Liver (tissue), 9 donors: ENCODE data around the gene DOK1. TPM values are rescaled to one million over a fixed set of nuclear protein-coding genes. Genes with fewer than 3 reads are reported as not detected.

Experiments used
- DNase-seq: peaks from one replicate; pipeline ENCODE4 v3.0.0-alpha.2; 2017; ENCODE audit warnings: low spot score
- H3K27ac ChIP-seq, 2 donors: one replicate each; pipeline ENCODE4 v1.7.0; 2013; ENCODE audit warnings: inconsistent platforms in 2 of 2, low read length in 2 of 2, control low read depth in 1 of 2, low read depth in 1 of 2, mild to moderate bottlenecking in 1 of 2
- H3K27me3 ChIP-seq, 4 donors: one replicate each; pipeline versions ENCODE4 v1.6.1 to v1.7.0; 2013; ENCODE audit warnings: low read length in 3 of 4, inconsistent platforms in 1 of 4, mild to moderate bottlenecking in 1 of 4, moderate library complexity in 1 of 4; ENCODE audit not compliant: control insufficient read depth in 4 of 4, insufficient read depth in 4 of 4
- H3K36me3 ChIP-seq, 4 donors: one replicate each; pipeline versions ENCODE4 v1.6.1 to v1.7.0; 2013; ENCODE audit warnings: low read length in 3 of 4, mild to moderate bottlenecking in 3 of 4, low read depth in 1 of 4, moderate library complexity in 1 of 4; ENCODE audit not compliant: control insufficient read depth in 4 of 4, insufficient read depth in 3 of 4
- H3K4me1 ChIP-seq, 4 donors: one replicate each; pipeline versions ENCODE4 v1.6.1 to v1.7.0; 2013; ENCODE audit warnings: low read length in 3 of 4, mild to moderate bottlenecking in 3 of 4, moderate library complexity in 1 of 4; ENCODE audit not compliant: control insufficient read depth in 4 of 4, insufficient read depth in 4 of 4
- H3K4me3 ChIP-seq, 3 donors: one replicate each; pipeline versions ENCODE4 v1.6.1 to v1.7.0; 2013; ENCODE audit warnings: low read length in 3 of 3, control low read depth in 1 of 3, low read depth in 1 of 3, mild to moderate bottlenecking in 1 of 3
- H3K9ac ChIP-seq, 2 donors: one replicate each; pipeline ENCODE4 v1.7.0; 2013; ENCODE audit warnings: low read length in 2 of 2, mild to moderate bottlenecking in 2 of 2, moderate library complexity in 2 of 2, control low read depth in 1 of 2, low read depth in 1 of 2
- H3K9me3 ChIP-seq, 4 donors: one replicate each; pipeline versions ENCODE4 v1.6.1 to v1.7.0; 2013; ENCODE audit warnings: low read length in 3 of 4; ENCODE audit not compliant: control insufficient read depth in 4 of 4
- ATF3 ChIP-seq: IDR thresholded peaks from 2 replicates; pipeline ENCODE4 v1.6.1; 2016; ENCODE audit warnings: antibody characterized with exemption
- FOXA1 ChIP-seq: IDR thresholded peaks from 2 replicates; pipeline ENCODE4 v1.6.1; 2016; ENCODE audit warnings: antibody characterized with exemption
- FOXA2 ChIP-seq: IDR thresholded peaks from 2 replicates; pipeline ENCODE4 v1.6.1; 2016; ENCODE audit warnings: antibody characterized with exemption
- GABPA ChIP-seq, 2 donors: IDR thresholded peaks in 1 of 2; conservative IDR thresholded peaks in 1 of 2; 2 replicates each; pipeline ENCODE4 v1.6.1; 2016; ENCODE audit warnings: antibody characterized with exemption in 2 of 2, mild to moderate bottlenecking in 1 of 2, moderate library complexity in 1 of 2
- HNF4A ChIP-seq, 2 donors: conservative IDR thresholded peaks; 2 replicates each; pipeline ENCODE4 v1.6.1; 2016; ENCODE audit warnings: antibody characterized with exemption in 2 of 2, mild to moderate bottlenecking in 2 of 2
- JUND ChIP-seq, 2 donors: IDR thresholded peaks; 2 replicates each; pipeline ENCODE4 v1.6.1; 2016; ENCODE audit warnings: antibody characterized with exemption in 2 of 2
- MAX ChIP-seq: IDR thresholded peaks from 2 replicates; pipeline ENCODE4 v1.6.1; 2016; ENCODE audit warnings: antibody characterized with exemption
- SP1 ChIP-seq: IDR thresholded peaks from 2 replicates; pipeline ENCODE4 v1.6.1; 2018; ENCODE audit warnings: antibody characterized with exemption, mild to moderate bottlenecking
- TAF1 ChIP-seq: conservative IDR thresholded peaks from 2 replicates; pipeline ENCODE4 v1.6.1; 2016; ENCODE audit warnings: antibody characterized with exemption, mild to moderate bottlenecking
- ZBTB33 ChIP-seq: IDR thresholded peaks from 2 replicates; pipeline ENCODE4 v1.6.1; 2016; ENCODE audit warnings: antibody characterized with exemption
- WGBS: extraction: QIAGEN DNeasy Blood & Tissue Kit; methylation state at CpG from one replicate; pipeline ENCODE4 v1.1.7; 2013; 5-methylcytosine and 5-hydroxymethylcytosine counted together
- polyA plus RNA-seq, 2 donors: library from polyadenylated mRNA; stranded (reverse) in 1 of 2; unstranded in 1 of 2; fragments of 200-250 nt in 1 of 2; fragments of >200 nt in 1 of 2; fragmentation: Nextera tagmentation in 1 of 2; extraction: Ambion mirVana in 1 of 2; gene quantifications; one replicate each; pipeline versions ENCODE4 v1.2.1 to v1.2.3, GENCODE V29; 2013 to 2015
- total RNA-seq, 2 donors: library from RNA; depleted of rRNA; stranded (reverse); fragments of >200 nt; gene quantifications; one replicate each; pipeline ENCODE4 v1.2.3, GENCODE V29; 2014
- donor health status: healthy.
- donor health status: healthy.
- donor health status: healthy.
- donor health status: healthy.
- donor health status: healthy.

Gene DOK1
- total and polyA plus RNA-seq, 4 donors, result 2.0 to 8.6 (median 4.1) TPM

- no peaks in the 10 kb centered on the region for H3K27me3 ChIP-seq
- 75% methylated on average over 7 of the region's 7 CpGs for WGBS
- TF ChIP-seq HNF4A (conservative IDR thresholded peaks at IDR 0.05) (no peak), JUND (IDR thresholded peaks at IDR 0.05) (no peak), GABPA (IDR thresholded peaks at IDR 0.05 in 1 of 2, conservative IDR thresholded peaks at IDR 0.05 in 1 of 2) (no peak), MAX (no peak), FOXA1 (no peak), TAF1 (no peak)
- H3K27ac ChIP-seq, result no peak overlapping the region
- H3K4me1 ChIP-seq, result peaks cover 5 to 19% (median 12%) of the 10 kb centered on the region in 4 donors
- DNase-seq, result no peak
- H3K36me3 ChIP-seq, result no peaks in the 10 kb centered on the region
- H3K9me3 ChIP-seq, result no peaks in the 10 kb centered on the region
- H3K4me3 ChIP-seq, result no peak overlapping the region
- no peak overlapping the region for H3K9ac ChIP-seq
Measured at GRCh38 chr2:74550231-74550630, 4.3 kb upstream of the DOK1 start.

GRCh38 chr2:74551530-74551929, 3.0 kb upstream of the DOK1 start:
- no peaks in the 10 kb centered on the region for H3K9me3 ChIP-seq
- H3K27me3 ChIP-seq, result no peaks in the 10 kb centered on the region
- peaks cover 5 to 19% (median 12%) of the 10 kb centered on the region in 4 donors for H3K4me1 ChIP-seq
- H3K36me3 ChIP-seq, result no peaks in the 10 kb centered on the region
- no peak overlapping the region for H3K4me3 ChIP-seq
- no peak overlapping the region for H3K27ac ChIP-seq
- no peak for TF ChIP-seq ZBTB33
- H3K9ac ChIP-seq, result no peak overlapping the region
- no peak for DNase-seq

- no peak for TF ChIP-seq JUND (IDR thresholded peaks at IDR 0.05)
- TF ChIP-seq FOXA2, result no peak
- no peak for TF ChIP-seq HNF4A (conservative IDR thresholded peaks at IDR 0.05)
- no peak for TF ChIP-seq TAF1
- no peak for TF ChIP-seq GABPA (IDR thresholded peaks at IDR 0.05 in 1 of 2, conservative IDR thresholded peaks at IDR 0.05 in 1 of 2)
- TF ChIP-seq SP1, result no peak
- no peak for TF ChIP-seq ATF3
- no peaks in the 10 kb centered on the region for H3K27me3 ChIP-seq
- WGBS, result 80% methylated on average over 21 of the region's 21 CpGs
- no peaks in the 10 kb centered on the region for H3K9me3 ChIP-seq
- no peak overlapping the region for H3K4me3 ChIP-seq
- H3K4me1 ChIP-seq, result peaks cover 5 to 19% (median 12%) of the 10 kb centered on the region in 4 donors
- H3K36me3 ChIP-seq, result no peaks in the 10 kb centered on the region
- H3K27ac ChIP-seq, result no peak overlapping the region
- DNase-seq, result no peak
- no peak overlapping the region for H3K9ac ChIP-seq
Measured at GRCh38 chr2:74551942-74552913, 2.3 kb upstream of the DOK1 start.
